ENCODE data around the gene CLTB. TPM values are rescaled to one million over a fixed set of nuclear protein-coding genes. Genes with fewer than 3 reads are reported as not detected.

CLTB gene
- total and polyA plus RNA-seq, 2 of the 8 experiments (the other 6 are each of a cell fraction or from before 2014, with no cell fraction given), result 25.9 to 34.9 TPM

DNA sequence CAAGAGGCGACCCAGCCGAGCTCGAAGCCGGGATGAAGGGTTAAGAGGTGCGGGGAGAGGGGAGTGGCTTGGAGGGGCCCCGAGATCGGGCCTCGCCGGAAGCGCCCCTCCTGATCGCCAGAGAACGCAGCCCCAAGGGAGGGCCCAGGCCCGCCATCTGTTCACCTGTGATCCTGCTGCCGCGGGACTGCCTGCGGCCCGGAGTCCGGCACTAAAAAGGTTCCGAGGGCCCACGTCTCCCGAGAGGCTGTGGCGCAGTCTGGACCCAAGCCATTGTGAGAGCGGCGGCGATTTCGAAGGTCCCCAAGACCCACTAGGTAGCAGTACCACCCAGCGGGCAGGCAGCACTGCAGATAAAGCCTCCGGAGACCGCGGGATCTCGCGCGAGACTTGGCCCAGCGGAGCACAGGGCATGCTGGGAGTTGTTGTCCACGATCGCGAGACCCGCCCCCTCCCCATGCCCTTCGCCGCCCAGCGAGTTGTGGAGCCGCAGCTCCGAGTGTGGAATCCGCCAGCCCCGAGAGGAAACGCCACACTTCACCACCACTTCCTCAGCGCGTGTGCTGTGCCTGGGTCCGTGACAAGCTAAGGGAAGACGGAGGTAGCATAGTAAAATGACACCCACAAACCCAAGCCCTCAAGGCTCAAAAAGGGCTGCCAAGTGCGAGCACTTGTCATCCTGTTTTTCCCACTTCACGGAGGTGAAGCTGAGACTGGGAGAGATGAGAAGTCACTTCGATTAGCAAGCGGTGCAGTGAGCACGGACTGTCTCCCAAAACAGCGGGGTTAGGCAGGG, 54.7 kb downstream of the CLTB start, which contains the start of gene KIAA1191 (continued):
- TF ChIP-seq EZH2 (IDR thresholded peaks at IDR 0.05; ENCODE audit: low read depth, low read length, severe bottlenecking) (no peak), TBP (IDR thresholded peaks at IDR 0.05; ENCODE audit: low read depth, low read length) (peak; percentile 93), POU5F1 (IDR thresholded peaks at IDR 0.05; ENCODE audit: low read depth, low read length) (no peak), RFX5 (IDR thresholded peaks at IDR 0.05; ENCODE audit: borderline replicate concordance, low read depth, low read length) (no peak), ATF3 (IDR thresholded peaks at IDR 0.05; ENCODE audit: insufficient read depth, low read depth, low read length) (no peak), RAD21 (IDR thresholded peaks at IDR 0.05 in 1 of 2, conservative IDR thresholded peaks at IDR 0.05 in 1 of 2; ENCODE audit: low read depth in 2 of 2, low read length in 2 of 2) (0 out of 4 replicates have a peak, but pooled peaks of 1 of the 2 experiments have one; percentile 1), NRF1 (IDR thresholded peaks at IDR 0.05; ENCODE audit: low read depth, low read length) (no peak), SUZ12 (IDR thresholded peaks at IDR 0.05; ENCODE audit: low read length) (peak; percentile 52; the same call in 1 of the 2 replicates), CREB1 (IDR thresholded peaks at IDR 0.05) (no peak), POLR2AphosphoS5 (IDR thresholded peaks at IDR 0.05; ENCODE audit: low read depth, low read length) (peak; percentile 90), KDM5A (IDR thresholded peaks at IDR 0.05; ENCODE audit: low read length) (no peak), MAFK (IDR thresholded peaks at IDR 0.05; ENCODE audit: low read depth, low read length) (no peak), JUN (IDR thresholded peaks at IDR 0.05; ENCODE audit: low read depth, low read length) (no peak), HDAC6 (IDR thresholded peaks at IDR 0.05; ENCODE audit: low read depth, low read length) (no peak), BACH1 (IDR thresholded peaks at IDR 0.05; ENCODE audit: low read length) (peak; percentile 78), PHF8 (conservative IDR thresholded peaks at IDR 0.05; ENCODE audit: low read depth, low read length) (peak; percentile 99), NANOG (IDR thresholded peaks at IDR 0.05; ENCODE audit: insufficient read depth, low read depth, low read length, poor library complexity, severe bottlenecking) (no peak), KDM4A (IDR thresholded peaks at IDR 0.05; ENCODE audit: low read depth, low read length, severe bottlenecking) (peak; percentile 95), SRF (IDR thresholded peaks at IDR 0.05; ENCODE audit: low read depth, low read length) (no peak), CHD2 (IDR thresholded peaks at IDR 0.05; ENCODE audit: low read length) (peak; percentile 98), TEAD4 (IDR thresholded peaks at IDR 0.05; ENCODE audit: low read depth, low read length) (no peak)
- TF ChIP-seq, protein P1, sequence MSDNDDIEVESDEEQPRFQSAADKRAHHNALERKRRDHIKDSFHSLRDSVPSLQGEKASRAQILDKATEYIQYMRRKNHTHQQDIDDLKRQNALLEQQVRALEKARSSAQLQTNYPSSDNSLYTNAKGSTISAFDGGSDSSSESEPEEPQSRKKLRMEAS (IDR thresholded peaks at IDR 0.05), result 0 out of 2 replicates have a peak, but pooled peaks have one; percentile 36
- TF ChIP-seq, protein P2, sequence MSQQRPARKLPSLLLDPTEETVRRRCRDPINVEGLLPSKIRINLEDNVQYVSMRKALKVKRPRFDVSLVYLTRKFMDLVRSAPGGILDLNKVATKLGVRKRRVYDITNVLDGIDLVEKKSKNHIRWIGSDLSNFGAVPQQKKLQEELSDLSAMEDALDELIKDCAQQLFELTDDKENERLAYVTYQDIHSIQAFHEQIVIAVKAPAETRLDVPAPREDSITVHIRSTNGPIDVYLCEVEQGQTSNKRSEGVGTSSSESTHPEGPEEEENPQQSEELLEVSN (IDR thresholded peaks at IDR 0.05), result peak; percentile 25; the same call in 1 of the 2 replicates

All from H1 (cell line).